ENCODE results near the gene SMIM35.

The SMIM35 gene

DNA sequence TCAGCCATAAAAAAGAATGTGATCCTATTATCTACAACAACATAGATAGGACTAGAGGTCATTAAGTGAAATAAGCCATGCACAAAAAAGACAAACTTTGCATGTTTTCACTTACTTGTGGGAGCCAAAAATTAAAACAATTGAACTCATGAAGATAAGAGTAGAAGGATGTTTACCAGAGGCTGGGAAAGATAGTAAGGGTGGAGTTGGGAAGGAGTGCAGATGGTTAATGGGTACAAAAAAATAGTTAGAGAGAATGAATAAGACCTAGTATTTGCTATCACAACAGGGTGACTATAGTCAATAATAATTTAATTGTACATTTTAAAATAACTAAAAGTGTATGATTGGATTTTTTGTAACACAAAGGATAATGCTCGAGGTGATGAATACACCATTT, 127.8 kb downstream of the SMIM35 start:
- DNase-seq (ENCODE audit: low read depth, low spot score): no peak
